Measurements from ENCODE around the gene PRPS1.
"Not testable (repeated sequence)": the region's sequence is repeated elsewhere in the genome, so short reads cannot be mapped to it uniquely, and the experiment has no call there.

PRPS1 gene

DNA sequence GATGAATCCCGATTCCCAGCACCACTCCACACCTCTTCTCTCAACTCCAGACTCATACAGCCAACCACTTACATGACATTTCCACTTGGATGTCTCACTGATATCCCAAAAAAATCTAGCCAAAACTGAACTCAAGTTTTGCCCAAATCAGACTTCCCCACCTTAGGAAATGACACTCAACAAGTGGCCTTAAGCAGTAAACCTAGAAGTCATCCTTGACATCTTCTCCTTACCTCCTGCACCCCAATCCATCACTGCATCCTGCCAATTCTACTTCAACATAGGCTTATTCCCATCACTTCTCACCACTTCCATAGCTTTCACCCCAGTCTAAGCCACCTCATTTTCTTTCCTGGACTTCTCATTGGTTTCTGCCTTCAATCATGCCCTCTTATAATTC, 39.1 kb downstream of the PRPS1 start:
- no peak overlapping the region for H3K4me3 ChIP-seq (ENCODE audit: low read depth, low read length)
- TF ChIP-seq, protein P1, sequence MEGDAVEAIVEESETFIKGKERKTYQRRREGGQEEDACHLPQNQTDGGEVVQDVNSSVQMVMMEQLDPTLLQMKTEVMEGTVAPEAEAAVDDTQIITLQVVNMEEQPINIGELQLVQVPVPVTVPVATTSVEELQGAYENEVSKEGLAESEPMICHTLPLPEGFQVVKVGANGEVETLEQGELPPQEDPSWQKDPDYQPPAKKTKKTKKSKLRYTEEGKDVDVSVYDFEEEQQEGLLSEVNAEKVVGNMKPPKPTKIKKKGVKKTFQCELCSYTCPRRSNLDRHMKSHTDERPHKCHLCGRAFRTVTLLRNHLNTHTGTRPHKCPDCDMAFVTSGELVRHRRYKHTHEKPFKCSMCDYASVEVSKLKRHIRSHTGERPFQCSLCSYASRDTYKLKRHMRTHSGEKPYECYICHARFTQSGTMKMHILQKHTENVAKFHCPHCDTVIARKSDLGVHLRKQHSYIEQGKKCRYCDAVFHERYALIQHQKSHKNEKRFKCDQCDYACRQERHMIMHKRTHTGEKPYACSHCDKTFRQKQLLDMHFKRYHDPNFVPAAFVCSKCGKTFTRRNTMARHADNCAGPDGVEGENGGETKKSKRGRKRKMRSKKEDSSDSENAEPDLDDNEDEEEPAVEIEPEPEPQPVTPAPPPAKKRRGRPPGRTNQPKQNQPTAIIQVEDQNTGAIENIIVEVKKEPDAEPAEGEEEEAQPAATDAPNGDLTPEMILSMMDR (IDR thresholded peaks at IDR 0.05; ENCODE audit: borderline replicate concordance, insufficient read depth, low read depth, low read length), result no peak

DNA sequence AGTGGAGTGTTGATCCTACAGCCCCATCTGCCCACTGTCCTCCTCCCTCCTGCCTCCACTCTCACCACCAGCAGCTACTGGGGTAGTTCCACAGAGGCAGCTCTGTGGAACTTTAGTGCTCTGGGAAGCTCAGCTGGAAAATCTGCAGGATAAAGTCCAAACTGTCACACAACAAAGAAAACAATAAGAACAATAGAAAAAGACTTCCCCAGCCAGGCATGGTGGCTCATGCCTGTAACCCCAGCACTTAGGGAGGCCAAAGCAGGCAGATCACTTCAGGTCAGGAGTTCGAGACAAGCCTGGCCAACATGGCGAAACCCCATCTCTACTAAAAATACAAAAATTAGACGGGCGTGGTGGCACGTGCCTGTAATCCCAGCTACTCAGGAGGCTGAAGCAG, 40.4 kb downstream of the PRPS1 start:
- H3K4me3 ChIP-seq (ENCODE audit: low read depth, low read length), result not testable (repeated sequence)

DNA sequence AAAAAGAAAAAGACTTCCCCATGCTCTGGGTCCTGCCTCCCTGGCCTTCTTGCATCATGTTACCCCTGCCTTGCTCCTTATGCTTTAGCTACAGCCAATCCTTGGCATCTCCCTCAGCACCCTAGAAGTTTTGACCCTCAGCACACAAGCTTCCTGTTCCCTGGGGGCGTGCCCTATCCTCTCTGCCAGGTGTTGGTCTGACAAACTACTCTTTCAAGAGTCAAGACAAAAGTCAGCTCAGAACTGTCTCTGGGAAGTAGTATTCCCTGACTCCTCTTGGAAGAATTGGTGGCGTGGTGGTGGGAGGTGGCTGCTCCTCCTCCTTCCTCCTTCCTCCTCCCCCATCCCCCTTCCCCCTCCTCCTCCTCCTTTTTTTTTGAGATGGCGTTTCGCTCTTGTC, 41.0 kb downstream of the PRPS1 start:
- TF ChIP-seq, protein P1 (IDR thresholded peaks at IDR 0.05; ENCODE audit: borderline replicate concordance, insufficient read depth, low read depth, low read length), result no peak
- H3K4me3 ChIP-seq (ENCODE audit: low read depth, low read length), result no peak overlapping the region

DNA sequence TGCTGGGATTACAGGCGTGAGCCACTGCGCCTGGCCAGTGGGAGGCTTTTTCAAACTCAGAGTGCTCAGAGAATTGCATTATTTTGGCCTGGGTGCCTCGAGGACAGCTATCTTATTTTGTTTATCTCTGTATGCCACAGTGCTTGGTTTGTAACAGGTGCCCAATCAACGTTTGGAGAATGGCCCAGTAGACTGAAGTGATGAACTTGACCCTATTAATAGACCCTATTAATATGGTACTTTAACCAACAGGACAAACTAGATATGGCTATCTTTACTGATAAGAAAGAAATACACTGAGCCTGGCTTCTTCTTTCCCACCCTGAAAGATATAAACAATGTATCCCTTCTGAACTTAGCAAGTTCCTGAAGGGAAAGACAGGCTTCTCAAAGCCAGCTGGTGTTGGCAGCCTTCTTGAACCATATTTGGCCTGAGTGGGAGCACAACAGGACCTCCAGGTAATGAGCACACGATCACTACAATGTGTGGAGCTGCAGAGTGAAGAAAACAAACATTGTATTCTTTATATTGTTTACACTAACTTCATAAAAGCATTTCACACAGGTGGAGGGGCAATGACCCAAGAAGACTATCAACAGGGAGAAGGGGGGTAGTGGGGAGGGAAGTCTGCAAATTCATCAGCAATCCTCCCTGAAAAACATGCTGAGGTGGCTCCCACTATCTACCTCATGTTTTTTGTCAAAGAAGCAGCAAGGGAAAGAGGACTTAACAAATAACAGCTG, 41.7 kb downstream of the PRPS1 start:
- TF ChIP-seq, protein P1 (IDR thresholded peaks at IDR 0.05; ENCODE audit: borderline replicate concordance, insufficient read depth, low read depth, low read length), result no peak
- no peak overlapping the region for H3K4me3 ChIP-seq (ENCODE audit: low read depth, low read length)

DNA sequence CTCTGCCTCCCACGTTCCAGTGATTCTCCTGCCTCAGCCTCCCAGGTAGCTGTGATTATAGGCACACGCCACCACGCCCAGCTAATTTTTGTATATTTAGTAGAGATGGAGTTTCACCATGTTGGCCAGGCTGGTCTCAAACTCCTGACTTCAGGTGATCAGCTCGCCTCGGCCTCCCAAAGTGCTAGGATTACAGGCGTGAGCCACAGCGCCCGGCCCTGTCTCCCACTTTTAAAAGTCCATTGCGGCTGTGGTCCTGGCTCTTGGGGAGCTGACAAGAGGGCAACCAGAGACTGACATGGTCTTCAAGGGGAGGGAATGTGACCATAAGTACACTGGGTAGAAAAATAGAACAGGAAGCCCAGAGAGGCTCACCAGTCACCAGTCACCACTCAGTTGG, 42.9 kb downstream of the PRPS1 start:
- H3K4me3 ChIP-seq (ENCODE audit: low read depth, low read length), result not testable (repeated sequence)

DNA sequence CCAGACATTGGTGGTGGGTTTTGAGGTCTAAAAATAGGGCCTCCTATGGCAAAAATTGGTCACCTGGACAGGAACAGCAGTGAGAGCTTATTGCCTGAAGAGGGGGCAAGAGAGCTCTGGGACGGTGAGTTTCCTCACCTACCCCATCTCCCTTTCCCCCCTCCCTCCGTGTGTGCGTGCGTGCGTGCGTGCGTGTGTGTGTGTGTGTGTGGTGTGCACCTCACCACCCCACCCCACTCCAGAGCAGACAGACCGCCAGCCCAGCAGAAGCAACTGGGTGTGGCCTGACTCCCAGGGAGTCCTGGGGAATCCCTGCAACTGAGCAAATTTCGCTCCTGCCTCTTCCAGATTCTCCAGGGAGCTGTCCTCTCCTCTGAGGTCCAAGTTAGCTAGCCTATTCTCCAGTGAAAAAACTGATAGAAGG, 44.7 kb downstream of the PRPS1 start:
- H3K4me3 ChIP-seq (ENCODE audit: low read depth, low read length), result no peak overlapping the region
- TF ChIP-seq, protein P1 (IDR thresholded peaks at IDR 0.05; ENCODE audit: borderline replicate concordance, insufficient read depth, low read depth, low read length), result peak; percentile 77

DNA sequence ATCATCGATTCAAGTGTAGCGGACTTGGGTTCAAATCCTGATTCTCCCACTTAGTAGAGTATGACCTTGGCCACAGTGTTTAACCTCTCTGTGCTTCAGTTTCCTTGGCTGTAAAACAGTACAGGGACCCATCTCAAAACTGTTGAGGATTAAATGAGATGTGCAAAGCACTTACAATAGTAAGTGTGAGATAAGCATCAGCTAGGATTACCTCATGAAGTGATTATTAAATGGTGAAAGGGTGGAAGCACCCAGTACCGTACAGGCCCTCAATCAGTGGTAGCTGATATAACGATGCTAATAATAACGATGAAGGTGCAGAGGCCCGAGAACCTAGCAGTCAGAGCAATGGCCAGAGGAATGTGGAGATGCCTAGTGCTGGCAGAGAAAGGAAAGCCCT, 45.1 kb downstream of the PRPS1 start:
- H3K4me3 ChIP-seq (ENCODE audit: low read depth, low read length), result no peak overlapping the region
- TF ChIP-seq, protein P1 (IDR thresholded peaks at IDR 0.05; ENCODE audit: borderline replicate concordance, insufficient read depth, low read depth, low read length), result no peak

DNA sequence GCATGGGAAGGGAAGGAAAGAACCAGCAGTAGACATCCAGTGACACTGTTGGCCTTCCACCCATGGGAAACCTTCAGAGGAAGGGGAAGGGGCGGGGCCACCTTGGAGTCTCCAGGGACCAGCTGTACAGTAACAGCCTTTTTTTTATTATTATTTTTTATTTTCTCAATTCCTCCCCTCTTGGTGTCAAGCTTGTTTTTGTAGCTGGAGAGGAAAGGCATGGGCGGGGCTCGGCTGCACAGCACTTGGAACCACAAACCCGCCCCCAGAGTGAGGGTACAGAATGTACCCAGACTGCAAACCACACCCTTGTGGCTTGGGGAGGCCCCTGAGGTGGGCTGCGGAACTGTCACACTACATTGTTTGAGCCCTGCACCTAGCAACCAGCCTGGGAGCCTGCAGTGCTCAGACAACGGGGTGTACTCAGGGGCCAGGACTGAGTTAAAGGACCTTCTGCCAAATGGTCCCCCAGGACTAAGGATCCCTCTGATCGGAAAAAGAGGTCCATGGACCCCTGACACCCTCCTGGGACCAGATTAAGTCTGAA, 45.7 kb downstream of the PRPS1 start:
- H3K4me3 ChIP-seq (ENCODE audit: low read depth, low read length), result no peak overlapping the region

More for the DNA sequence above, 45.7 kb downstream of the PRPS1 start:
- TF ChIP-seq, protein P1 (IDR thresholded peaks at IDR 0.05; ENCODE audit: borderline replicate concordance, insufficient read depth, low read depth, low read length), result no peak

Measured in GM12875 (cell line).